DMS79 (cell line): ENCODE data around the gene MYL12A.

ENCODE experiments used
- DNase-seq: peaks from one replicate; lab custom pipeline; 2025; lab: John Stamatoyannopoulos, UW

The MYL12A gene

GRCh38 chr18:3283253-3283863 is 35.8 kb downstream of the MYL12A start:
- DNase-seq: no peak

GRCh38 chr18:3283908-3284307 is 36.3 kb downstream of the MYL12A start:
- DNase-seq: no peak

- no peak for DNase-seq
These were observed 36.9 kb downstream of the MYL12A start for GRCh38 chr18:3284501-3284900.

- no peak for DNase-seq
These were observed 38.6 kb downstream of the MYL12A start for GRCh38 chr18:3286159-3286558.

GRCh38 chr18:3293196-3293951 is 45.8 kb downstream of the MYL12A start:
- DNase-seq: no peak

GRCh38 chr18:3294435-3295080 is 47.0 kb downstream of the MYL12A start:
- DNase-seq: peak; percentile 22

- DNase-seq: peak; percentile 76
These were observed 49.7 kb downstream of the MYL12A start for GRCh38 chr18:3297025-3297984.

- no peak for DNase-seq
These were observed 57.2 kb downstream of the MYL12A start for GRCh38 chr18:3304832-3305231.

- DNase-seq: no peak
These were observed 57.8 kb downstream of the MYL12A start for GRCh38 chr18:3305354-3305762.
